ENCODE measurements around the gene DDX56.

The DDX56 gene

DNA sequence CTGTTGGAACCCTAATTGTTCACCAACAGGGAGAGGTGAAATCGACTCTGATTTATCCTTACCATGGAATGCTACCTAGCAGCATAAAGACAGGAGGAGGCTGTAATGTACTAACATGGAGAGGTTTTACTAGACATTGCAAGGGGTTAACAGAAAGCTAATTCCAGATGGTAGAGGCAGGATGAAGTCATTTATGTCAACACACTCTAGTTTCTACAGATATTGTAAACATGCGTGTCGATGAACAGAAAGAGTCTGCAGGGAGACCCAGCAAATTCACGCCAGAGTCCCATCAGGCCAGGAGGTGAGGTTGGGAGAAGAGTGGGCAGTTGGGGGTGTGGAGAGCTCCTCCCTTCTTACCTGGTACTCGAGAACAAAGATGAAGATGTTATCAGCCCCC, 39.6 kb downstream of the DDX56 start:
- DNase-seq: no peak

DNA sequence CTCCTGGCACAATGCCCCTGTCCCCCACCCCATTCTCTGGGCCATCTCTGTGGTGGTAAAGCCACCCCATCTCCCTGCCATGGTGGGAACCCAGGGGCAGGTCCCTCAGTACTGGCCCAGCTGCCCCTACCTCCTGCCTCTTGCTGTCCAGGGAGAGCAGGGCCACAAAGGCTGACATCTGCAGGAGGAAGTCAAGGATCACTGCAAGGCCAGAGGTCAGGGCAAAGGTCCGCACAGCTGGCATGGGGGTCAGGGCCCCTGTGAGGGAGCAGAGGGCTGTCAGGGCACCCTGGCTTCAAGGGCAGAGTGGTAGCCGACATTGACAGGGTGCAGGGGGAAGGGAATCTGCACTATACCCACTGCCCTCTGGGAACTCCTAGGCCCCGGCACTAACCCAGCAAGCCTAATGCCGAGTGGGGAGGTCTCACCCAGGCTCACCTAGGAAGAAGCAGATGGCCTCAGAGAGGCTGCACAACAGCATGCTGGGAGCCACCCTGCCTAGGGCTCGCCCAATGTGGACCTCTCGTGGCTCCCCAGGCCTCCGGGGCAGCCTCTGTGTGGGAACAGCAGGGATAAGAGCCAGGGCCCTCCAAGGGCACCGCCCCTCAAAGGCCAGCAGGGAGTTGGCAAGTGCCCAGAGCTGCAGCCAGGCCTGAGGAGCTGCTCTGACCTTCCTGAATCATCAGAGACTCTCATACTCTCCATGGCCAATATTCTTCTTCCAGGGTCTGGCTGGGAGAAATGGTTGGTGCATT, 40.2 kb downstream of the DDX56 start:
- DNase-seq: no peak

DNA sequence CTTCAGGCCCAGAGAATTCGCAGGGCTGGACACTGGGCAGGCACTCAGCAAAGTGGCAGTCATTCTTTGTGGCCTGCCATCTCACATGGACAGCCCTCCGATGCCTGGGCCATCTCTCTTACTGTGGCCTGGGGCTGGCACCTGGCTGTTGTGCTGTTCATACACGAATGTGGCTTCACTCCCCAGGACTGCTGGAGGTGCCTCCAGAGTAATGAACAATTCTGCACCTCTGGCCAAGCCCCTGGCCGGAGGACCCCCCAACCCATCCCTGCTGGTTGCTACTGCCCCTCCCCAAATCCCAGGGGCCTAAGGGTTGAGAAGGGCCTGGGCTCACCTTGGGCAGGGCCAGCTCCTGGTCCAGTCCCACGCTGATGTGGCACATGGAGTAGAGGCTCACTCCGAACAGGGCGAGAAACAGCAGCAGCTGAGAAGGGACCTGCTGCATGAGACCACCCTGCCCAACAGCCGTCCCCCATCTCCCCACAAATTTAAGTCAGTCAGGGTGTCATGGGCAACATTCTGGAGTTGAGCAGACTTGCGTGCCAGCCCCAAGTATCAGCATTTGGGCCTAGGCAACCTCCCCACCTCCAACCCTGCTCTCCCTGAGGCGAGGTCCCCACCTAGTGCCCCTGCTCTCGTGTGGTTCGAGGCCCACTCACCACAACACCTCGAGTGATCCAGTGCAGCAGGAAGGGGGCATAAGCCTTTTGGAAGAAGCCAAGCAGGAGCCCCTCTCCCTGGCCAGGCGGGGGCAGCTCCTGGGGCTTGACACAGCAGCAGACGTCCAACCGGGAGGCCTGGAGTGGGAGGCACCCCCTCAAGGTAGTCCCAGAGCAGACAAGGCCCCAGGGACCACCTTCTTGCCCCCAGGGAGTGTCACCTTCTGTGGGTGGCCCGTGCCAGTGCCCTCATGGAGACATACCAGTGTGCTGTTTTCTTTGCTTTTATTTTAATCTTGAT, 42.0 kb downstream of the DDX56 start:
- DNase-seq: no peak

DNA sequence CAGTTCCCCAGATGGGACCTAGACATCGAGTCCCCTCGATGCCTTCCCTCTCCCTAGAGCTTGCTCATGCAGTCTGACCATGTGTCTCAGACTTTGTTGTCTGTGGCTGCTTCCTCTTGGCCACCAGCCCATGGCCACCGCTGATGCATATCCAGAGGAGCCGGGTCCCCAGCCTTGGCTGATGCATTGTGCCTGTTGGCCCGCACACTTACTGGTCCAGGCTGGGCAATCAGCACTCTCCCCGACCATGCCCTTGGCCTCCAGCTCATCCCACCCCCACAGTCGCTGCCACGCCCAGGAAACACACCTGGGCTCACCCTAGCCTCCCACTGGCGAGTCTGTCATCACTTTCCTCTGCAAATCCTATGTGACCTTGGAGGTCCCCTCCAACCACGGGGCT, 42.7 kb downstream of the DDX56 start:
- DNase-seq: no peak

DNA sequence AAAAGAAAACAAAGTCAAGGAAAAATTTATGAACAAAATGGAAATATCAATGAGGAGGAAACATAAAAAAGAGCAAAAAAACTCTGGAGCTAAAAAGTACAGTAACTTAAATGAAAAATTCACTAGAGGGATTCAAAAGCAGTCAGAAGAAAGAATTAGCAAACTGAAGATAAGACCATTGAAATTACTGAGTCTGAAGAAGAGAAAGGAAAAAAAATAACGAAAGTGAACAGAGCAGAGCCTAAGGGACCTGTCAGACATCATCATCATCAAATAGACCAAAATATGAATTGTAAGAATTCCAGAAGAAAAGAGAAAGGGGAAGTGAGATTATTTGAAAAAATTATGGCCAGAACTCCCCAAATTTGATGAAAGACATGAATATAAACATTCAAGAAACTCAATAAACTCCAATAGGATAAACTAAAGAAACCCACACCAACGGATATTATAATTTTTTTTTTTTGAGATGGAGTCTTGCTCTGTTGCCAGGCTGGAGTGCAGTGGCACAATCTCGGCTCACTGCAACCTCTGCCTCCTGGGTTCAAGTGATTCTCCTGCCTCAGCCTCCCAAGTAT, 48.8 kb downstream of the DDX56 start:
- DNase-seq: no peak

DNA sequence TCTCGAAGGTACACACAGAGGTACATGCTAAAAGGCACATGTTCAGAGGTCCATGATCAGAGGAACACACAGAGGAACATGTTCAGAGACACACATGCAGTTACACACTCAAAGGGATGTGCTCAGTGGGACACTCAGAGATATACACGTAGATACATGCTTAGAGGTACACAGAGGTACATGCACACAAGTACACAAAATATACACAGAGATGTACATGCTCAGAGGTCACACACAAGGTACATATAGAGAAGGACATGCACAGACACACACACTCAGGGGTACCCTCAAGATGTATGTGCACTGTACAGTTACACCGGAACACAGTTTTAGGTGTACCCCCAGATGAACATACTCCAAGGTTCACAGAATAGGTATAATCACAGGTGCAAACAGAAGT, 51.4 kb downstream of the DDX56 start:
- DNase-seq: no peak

DNA sequence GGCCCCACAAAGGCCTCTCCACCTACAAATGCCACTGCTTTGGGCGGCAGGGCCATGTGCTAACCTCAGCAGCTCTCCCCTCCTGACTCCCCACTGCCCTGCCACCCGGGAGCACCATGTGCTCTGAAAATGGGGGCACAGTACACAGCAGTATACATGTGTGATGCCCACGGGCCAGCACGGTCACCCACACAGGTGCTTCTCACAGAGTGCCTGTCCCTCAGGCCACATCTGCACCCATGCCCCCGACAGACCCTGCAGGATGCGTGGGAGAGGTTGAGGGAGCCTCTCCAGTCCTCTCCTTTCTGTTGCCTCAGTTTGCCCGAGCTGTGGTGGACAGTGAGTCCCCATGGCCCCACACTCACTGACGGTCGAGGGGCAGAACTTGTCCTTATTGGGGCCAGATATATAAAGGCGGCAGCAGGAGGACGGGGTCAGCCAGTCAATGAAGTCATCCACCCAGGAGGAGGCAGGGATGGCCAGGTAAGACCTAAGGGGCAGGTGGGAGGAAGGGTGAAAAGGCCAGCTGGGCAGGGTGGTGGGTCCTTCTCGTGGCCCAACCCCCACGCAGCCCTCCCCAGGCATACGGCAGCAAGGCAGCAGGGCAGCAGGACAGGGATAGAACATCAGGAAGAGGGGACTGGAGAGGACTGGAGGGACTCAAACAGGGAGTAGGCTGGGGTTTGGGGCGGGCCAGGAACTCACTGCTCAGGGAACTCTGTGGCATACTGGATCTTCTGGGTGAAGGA, 52.2 kb downstream of the DDX56 start:
- DNase-seq: no peak

DNA sequence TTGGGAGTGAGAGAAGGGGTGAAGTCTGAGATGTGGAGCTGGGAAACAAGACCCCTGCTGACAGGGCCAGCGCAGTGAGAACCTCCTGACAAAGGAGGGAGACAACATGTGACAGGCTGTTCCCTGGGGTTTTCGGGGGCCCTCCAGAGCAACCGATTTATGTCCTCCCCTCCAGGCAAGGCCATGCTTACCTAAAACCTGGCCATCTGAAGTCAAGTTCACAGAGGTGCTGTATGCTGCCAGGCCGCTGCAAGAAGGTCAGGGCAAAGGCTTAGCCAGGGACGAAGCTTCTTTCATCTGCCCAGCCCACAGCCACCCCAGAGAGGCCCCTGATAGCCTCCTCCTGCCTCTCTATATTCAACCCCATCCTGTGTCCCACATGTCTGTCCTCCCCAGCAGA, 53.1 kb downstream of the DDX56 start:
- no peak for DNase-seq

DNA sequence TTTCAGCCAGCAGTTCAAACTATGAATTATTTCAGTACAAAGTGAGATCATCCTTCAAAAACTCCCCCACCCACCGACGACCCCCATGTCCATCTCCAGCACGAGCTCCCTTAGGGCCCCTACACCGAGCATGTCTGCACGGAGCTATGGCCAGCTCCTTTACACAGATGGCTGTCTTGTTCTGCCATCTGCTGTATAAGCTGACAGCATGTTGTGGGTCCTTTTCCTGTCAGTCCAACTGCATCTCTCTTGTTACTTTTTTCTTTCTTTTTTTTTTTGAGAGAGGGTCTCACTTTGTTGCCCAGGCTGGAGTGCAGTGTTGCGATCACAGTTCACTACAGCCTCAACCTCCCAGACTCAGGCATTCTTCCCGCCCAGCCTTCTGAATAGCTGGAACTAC, 54.2 kb downstream of the DDX56 start:
- no peak for DNase-seq

DNA sequence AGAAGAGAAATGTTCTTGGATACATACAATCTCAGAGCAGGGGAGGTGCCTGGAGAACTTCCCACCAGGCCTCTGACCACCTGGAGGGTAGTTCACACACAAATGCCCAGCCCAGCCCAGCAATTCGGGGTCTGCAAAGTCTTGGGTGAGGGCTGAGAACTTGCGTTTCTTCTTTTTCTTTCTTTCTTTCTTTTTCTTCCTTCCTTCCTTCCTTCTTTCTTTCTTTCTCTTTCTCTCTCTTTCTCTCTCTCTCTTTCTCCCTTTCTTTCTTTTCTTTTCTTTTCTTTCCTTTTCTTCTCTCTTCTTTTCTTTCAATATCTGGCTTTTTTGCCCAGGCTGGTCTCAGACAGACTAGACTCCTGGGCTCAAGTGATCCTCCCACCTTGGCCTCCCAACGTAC, 54.9 kb downstream of the DDX56 start:
- DNase-seq: no peak

DNA sequence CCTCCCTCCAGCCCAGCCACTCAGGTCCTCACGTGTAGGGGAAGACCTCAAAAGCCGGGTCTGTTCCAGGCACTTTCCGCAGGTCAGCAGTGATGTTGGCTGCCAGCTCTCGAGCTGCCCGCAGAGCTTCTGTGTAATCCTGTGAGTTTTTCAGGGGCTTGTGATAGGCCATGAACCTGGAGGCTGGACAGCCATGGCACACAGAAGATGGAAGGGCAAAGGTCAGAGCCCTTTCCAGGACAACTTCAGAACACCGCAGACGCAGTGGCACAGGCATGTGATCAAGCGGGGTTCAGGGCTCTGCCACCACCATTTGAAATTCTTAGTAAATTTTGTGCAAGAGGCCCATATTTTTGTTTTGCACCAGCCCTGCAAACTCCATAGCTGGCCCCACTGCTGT, 56.5 kb downstream of the DDX56 start:
- DNase-seq: no peak
